ENCODE results near the gene FHAD1. TPM values are rescaled to one million over a fixed set of nuclear protein-coding genes. Genes with fewer than 3 reads are reported as not detected.

FHAD1 gene
- total RNA-seq, 4 donors from 2014 or later = 1.6 TPM; not detected in 3

DNA sequence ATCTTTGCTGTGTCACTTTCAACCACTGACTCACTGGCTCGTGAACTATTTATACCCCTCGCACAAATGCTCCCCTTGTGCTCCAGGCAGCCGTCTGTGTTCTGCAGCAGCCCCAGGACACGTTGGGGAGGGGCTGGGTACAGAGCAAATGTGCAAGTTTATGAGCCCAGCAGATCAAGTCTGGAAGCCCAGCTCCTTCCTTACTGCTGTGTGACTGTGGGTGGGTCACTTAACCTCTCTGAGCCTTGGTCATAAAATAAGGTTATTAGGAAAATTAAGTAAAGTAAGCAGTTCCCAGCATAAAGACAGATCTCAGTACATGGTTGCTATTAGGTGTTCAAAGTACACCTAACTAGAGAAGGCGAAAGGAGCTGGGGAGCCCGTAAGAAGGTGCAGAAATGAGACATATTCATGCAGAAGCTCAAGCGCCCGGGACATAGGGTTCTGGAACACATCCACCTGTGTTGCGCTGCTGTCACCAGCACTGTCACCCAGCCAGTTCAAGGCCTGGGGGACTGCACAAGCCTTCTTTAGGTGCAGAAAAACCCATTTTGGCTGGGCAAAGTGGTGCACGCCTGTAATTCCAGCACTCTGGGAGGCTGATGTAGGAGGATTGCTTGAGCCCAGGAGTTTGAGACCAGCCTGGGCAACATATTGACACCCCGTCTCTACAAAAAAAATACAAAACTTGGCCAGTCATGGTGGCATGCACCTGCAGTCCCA is 176.5 kb downstream of the FHAD1 start:
- no peak overlapping the region for H3K27ac ChIP-seq
- WGBS = 95% methylated on average over 11 of the region's 11 CpGs
- no peaks in the 10 kb centered on the region for H3K27me3 ChIP-seq
- H3K36me3 ChIP-seq = peaks cover 28% of the 10 kb centered on the region
- no peak for TF ChIP-seq EP300 (IDR thresholded peaks at IDR 0.05)
- no peak for TF ChIP-seq POLR2AphosphoS5 (IDR thresholded peaks at IDR 0.05)
- no peak for TF ChIP-seq POLR2A (IDR thresholded peaks at IDR 0.05)
- H3K4me3 ChIP-seq = no peak overlapping the region
- peaks cover 44% of the 10 kb centered on the region for H3K4me1 ChIP-seq
- no peaks in the 10 kb centered on the region for H3K9me3 ChIP-seq
- no peak for DNase-seq (ENCODE audit: low spot score in 2 of 2)

DNA sequence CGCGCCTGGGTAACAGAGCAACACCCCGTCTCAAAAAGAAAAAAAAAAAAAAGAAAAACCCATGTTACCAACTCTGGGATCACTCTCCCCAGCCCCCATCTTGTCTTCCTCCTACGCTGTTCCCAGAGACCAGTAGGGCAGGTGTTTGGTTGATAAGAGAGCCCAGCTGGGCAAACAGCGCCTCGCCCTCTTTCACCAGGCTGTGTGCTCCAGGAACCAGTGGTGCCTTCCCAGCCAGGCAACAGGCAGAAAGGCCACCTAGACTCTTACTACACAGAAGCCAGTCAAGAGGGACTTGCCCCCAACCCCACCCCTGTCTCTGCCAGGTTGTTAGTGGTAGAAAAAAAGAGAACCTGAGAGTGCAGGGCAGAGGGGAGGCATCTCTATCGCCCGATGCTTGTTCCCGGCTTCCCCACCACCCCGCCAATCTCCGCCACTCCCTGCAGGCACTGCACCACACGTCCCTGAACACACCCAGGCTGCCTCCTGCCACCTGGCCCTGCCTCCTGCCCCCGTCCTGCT is 177.2 kb downstream of the FHAD1 start:
- Histone ChIP-seq H3K4me3 (no peak overlapping the region), H3K4me1 (peaks cover 37% of the 10 kb centered on the region), H3K27ac (no peak overlapping the region), H3K36me3 (peaks cover 35% of the 10 kb centered on the region), H3K9me3 (no peaks in the 10 kb centered on the region), H3K27me3 (no peaks in the 10 kb centered on the region)
- DNase-seq (ENCODE audit: low spot score in 2 of 2) = no peak
- TF ChIP-seq POLR2AphosphoS5 (IDR thresholded peaks at IDR 0.05) = no peak
- no peak for TF ChIP-seq EP300 (IDR thresholded peaks at IDR 0.05)
- TF ChIP-seq POLR2A (IDR thresholded peaks at IDR 0.05) = no peak
- TF ChIP-seq, protein P1, sequence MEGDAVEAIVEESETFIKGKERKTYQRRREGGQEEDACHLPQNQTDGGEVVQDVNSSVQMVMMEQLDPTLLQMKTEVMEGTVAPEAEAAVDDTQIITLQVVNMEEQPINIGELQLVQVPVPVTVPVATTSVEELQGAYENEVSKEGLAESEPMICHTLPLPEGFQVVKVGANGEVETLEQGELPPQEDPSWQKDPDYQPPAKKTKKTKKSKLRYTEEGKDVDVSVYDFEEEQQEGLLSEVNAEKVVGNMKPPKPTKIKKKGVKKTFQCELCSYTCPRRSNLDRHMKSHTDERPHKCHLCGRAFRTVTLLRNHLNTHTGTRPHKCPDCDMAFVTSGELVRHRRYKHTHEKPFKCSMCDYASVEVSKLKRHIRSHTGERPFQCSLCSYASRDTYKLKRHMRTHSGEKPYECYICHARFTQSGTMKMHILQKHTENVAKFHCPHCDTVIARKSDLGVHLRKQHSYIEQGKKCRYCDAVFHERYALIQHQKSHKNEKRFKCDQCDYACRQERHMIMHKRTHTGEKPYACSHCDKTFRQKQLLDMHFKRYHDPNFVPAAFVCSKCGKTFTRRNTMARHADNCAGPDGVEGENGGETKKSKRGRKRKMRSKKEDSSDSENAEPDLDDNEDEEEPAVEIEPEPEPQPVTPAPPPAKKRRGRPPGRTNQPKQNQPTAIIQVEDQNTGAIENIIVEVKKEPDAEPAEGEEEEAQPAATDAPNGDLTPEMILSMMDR (IDR thresholded peaks at IDR 0.05) = no peak
- 60% methylated on average over 13 of the region's 13 CpGs for WGBS

DNA sequence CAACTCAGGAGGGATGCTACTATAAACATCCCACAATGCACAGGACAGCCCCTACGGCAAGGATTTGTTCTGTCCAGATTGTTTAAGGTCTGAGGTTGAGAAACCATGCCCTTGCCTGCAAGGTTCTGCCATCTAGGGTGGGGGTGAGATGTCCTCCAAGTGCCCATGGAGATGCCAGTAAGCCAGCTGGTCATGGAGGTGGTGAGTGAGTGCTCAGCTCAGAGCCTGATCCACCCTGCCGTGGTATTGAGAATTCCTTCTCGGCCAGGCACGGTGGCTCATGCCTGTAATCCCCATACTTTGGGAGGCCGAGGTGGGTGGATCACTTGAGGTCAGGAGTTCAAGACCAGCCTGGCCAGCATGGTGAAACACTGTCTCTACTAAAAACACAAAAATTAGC is 178.0 kb downstream of the FHAD1 start:
- TF ChIP-seq EP300 (IDR thresholded peaks at IDR 0.05) (no peak), POLR2AphosphoS5 (IDR thresholded peaks at IDR 0.05) (no peak), POLR2A (IDR thresholded peaks at IDR 0.05) (no peak)
- TF ChIP-seq, protein P1 (IDR thresholded peaks at IDR 0.05) = no peak
- Histone ChIP-seq H3K27ac (no peak overlapping the region), H3K4me1 (peaks cover 30% of the 10 kb centered on the region), H3K9me3 (no peaks in the 10 kb centered on the region), H3K36me3 (peaks cover 43% of the 10 kb centered on the region), H3K4me3 (no peak overlapping the region), H3K27me3 (no peaks in the 10 kb centered on the region)
- no peak for DNase-seq (ENCODE audit: low spot score in 2 of 2)
- WGBS = 84% methylated on average over 5 of the region's 5 CpGs

DNA sequence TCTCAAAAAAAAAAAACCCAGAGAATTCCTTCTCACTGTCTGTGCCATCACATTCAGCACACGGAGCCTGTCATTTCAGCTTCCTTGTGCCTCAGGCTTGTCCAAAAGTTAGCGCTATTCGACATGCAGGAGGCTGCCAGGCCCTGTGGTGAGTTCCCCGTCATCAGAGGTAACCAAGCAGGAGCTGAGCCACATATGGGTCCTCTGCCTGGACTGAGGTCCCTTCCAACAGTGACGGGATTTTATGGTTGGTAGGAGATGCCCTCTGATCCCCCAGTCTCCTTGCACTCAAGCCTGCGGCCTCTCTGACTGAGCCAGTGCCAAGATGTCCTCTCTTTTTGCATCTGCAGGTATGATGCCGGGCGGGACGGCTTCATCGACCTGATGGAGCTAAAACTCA is 178.5 kb downstream of the FHAD1 start:
- Histone ChIP-seq H3K27me3 (no peaks in the 10 kb centered on the region), H3K36me3 (peaks cover 43% of the 10 kb centered on the region), H3K4me1 (peaks cover 30% of the 10 kb centered on the region), H3K4me3 (no peak overlapping the region), H3K9me3 (no peaks in the 10 kb centered on the region), H3K27ac (no peak overlapping the region)
- TF ChIP-seq, protein P1 (IDR thresholded peaks at IDR 0.05) = no peak
- DNase-seq (ENCODE audit: low spot score in 2 of 2) = no peak
- 91% methylated on average over 8 of the region's 10 CpGs for WGBS

DNA sequence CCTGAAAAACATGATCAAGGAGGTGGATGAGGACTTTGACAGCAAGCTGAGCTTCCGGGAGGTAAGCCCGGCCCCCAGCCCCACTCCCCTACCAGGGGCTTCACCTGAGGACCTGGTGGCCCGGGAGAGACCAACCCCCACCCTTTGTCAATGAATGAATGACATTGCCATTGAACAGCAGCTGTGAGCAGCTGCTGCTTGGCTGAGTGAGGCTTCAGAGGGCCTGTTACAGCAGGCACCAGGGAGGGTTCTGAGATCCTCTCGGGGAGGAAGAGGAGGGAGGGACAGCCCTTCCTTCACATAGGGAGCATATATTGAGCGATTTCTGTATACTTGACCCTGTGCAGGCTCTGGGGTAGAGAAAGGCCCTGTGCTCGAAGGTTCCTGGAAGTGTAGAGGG is 178.9 kb downstream of the FHAD1 start:
- WGBS = 86% methylated on average over 3 of the region's 6 CpGs
- Histone ChIP-seq H3K36me3 (peaks cover 43% of the 10 kb centered on the region), H3K9me3 (no peaks in the 10 kb centered on the region), H3K27me3 (no peaks in the 10 kb centered on the region), H3K27ac (no peak overlapping the region), H3K4me3 (no peak overlapping the region), H3K4me1 (peaks cover 30% of the 10 kb centered on the region)
- no peak for TF ChIP-seq EP300 (IDR thresholded peaks at IDR 0.05)
- TF ChIP-seq, protein P1 (IDR thresholded peaks at IDR 0.05) = no peak
- TF ChIP-seq POLR2A (IDR thresholded peaks at IDR 0.05) = no peak
- TF ChIP-seq POLR2AphosphoS5 (IDR thresholded peaks at IDR 0.05) = no peak
- DNase-seq (ENCODE audit: low spot score in 2 of 2) = no peak
